ENCODE data around the gene ZNF70.
A peak's percentile ranks its signal among the peaks of the same experiment; 100 is the strongest.

Gene ZNF70

DNA sequence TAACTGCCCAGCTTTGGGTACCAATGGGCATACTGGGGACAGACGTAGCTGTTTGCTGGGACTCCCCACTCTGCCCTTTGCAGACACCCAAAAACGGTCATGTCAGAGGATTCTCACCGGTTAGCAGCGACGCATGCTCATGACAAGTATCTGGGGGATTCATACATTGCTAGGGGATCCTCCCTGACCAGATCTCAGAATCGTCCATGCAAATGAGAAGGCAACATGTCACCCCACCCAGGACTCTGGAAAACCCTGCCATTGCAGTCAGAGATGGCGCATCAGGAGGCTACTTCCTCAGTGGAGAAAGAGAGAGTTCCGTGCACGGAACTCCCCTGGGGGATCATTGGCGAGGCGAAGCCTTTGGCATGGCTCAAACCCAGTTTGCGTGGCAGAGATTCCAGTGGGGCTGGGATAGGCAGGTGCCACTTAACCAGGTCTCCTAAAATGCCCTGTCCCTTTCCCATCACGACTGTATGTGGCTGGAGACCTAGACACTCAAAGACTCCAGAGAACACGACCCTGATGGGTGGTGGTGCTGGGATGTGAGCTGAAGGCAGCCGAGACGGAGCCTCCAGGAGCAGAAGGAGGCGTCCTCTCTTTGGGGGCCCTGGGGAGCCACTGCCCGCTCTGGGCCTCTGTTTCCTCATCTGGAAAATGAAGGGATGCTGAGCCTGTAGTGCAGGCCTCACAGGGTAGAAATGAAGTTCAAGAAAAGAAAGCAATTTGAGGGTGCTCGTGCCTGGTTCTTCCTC is 55.2 kb downstream of the ZNF70 start:
- FAIRE-seq (no peak), DNase-seq (ENCODE audit: low spot score) (no peak)

DNA sequence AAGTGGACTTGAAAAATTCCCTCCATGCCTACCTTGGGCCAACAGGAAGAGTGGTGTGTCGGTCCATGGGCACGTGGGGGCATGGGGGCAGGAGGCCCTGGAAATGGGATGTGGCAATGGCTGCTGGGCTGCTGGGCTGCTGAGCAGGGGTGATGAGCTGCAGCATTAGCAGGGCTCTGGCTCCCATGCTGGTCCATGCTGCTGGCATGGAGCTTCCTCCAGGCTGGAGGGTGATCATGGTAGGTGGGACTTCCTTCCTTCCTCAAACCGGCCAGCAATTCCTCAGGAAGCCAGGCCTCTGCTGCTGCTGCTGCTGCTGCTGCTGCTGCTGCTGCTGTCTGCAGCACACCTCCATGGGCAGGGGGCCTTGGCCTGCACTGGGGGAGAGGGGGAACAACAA is 55.8 kb downstream of the ZNF70 start:
- no peak for DNase-seq (ENCODE audit: low spot score)
- FAIRE-seq = peak; percentile 27

DNA sequence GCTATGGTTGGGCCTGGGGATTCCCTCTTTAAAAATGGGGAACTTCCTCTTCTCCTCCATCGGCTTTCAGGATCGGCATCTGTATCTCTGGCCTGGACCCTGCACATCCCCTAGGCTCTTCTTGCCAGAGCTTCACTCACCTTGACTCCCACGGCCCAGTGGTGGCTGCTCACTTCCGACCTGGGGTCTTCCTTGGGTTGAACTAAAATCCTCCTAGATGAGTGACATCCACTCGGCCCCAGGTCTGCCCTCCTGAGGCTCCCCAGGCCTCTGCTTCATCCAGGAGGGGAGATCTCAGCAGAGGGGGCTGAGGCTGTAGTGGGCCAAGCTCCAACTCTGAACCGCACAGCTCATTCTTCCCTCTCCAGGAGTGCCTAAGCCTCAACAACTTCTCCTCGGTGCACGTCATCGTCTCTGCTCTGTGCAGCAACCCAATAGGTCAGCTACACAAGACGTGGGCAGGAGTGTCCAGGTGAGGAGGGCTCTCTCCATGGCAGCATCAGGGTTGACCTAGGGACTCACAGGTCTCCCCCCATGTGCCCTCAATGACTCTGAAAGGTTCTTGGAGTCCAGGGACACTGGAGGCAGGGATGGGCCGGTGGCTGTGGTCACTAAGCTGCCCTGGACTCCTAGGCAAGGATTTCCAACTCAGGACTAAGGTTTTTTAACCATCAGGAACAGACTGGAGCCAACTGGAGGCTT is 56.8 kb downstream of the ZNF70 start:
- DNase-seq (ENCODE audit: low spot score) = no peak
- FAIRE-seq = peak; percentile 17

DNA sequence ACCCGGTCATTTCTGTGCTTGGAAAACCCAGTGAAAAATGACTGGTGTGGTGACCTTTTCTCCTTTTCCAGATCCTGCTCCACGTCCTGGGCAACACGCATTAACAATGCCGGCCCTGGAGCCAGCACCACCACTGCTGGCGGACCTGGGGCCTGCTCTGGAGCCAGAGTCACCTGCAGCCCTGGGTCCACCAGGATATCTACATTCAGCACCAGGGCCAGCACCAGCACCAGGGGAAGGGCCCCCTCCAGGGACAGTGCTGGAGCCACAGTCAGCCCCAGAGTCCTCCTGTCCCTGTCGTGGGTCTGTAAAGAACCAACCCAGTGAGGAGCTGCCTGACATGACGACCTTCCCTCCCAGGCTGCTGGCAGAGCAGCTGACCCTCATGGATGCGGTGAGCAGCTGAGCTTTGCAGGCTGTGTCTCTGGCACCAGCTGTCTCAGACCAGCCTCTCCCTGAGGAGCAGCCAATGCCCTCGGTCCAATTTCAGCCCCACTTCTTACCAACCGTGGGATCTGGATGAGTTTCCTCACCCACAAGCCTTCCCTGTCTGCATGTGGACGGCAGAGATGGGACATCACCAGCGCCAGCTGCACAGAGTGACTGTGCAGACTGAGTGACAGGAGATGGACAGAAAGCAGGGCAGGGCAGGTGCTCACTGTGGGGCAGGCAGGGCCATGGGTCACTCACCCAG is 58.2 kb downstream of the ZNF70 start:
- FAIRE-seq (no peak), DNase-seq (ENCODE audit: low spot score) (no peak)

DNA sequence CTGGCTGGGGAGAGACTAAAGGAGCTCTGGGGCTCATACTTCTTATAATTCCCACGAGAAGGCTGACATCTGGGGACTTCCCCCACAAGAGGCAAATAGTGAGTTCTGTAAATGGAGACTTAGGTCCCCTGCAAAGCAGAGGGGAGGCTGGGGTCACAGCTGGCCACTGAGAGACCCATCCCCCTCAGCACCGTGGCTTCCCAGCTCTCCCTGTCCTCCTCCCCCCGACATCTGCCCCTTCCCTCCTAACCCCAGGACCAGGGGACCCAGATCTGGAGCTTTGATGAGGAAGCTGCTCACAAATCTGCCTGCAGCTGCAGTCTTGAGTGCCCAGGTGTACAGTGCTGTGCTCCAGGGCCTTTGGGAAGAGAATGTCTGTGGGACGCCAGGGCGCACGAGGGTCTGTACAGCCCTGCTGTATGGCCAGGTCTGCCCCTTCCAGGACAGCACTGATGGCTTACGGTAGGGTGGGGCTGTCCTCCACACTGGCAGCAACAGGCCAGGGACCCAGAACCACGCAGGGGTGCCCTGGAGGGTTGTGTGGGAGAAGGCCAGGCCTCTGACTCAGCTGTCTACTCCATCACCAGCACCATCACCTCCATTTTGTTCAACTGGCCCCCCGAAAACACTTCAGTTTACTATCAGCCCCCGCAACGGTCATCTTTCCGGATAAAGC is 59.0 kb downstream of the ZNF70 start:
- no peak for FAIRE-seq
- no peak for DNase-seq (ENCODE audit: low spot score)

DNA sequence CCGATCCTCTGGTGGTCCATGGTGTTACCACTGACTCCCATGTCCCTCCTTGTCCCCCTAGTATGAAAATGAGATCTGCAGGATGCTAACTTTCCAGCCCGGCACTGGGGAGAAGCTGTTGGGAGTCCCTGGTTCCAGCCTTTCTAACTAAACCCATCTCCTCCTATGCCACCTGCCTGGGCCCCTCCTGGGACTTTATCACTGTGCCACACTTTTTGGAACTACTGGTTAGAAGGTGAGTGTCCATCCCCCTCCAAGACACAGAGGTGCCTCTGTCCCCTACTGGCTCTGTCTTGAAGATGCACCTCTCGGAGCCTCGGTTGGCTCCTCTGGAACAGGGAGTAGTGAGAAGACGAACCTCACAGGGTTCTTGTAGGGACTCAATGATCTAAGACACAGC is 60.2 kb downstream of the ZNF70 start, which contains the start of gene RGL4:
Gene RGL4 (plus strand): TSS at position 301 of the 400 bp plus-strand sequence. CDS start 1,018 bp downstream, outside the sequence.
- DNase-seq (ENCODE audit: low spot score) (no peak), FAIRE-seq (no peak)

DNA sequence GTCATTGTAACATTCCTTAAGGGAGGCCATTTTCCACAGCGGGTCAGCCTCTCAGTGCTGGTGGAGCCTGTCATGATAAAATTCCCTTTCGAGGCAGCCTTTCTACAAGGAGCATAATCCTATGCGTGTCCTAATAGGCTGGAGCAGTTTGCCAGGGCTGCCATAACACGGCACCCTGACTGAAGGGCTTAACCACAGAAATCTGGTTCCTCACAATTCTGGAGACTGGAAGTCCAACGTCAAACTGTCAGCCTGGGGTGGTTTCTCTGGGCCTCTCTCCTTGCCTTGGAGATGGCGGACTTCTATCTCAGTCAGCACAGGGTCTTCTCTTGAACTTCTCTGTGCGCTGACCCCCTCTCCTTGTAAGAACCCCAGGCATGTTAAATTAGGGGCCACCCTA is 61.5 kb downstream of the ZNF70 start:
- DNase-seq (ENCODE audit: low spot score) = no peak
- no peak for FAIRE-seq

Measured in urothelium cell line (cell line).